ENCODE data around the gene RAPSN.

Gene RAPSN

DNA sequence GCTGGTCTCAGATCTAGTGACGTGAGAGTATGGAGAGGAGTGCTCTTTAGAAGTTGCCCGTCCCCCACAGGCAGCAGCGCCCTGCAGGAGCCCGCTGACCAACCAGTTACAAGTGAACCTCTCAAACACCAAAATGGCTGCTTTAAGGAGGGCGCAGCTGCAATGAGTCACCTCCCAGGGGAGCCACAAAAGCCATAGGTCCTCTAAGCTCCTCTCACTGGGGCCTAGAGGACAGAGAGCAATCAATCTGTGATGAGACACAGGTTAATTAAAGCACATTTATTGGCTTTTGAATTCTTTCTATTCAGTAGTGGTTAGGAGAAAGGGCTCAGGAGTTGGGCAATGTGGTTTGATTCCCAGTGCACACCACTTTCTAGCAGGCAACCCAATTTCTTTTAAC is 15.5 kb upstream of the RAPSN start:
- no peak for DNase-seq

- DNase-seq = no peak
Measured at GRCh38 chr11:47461876-47462275, 12.9 kb upstream of the RAPSN start.

DNA sequence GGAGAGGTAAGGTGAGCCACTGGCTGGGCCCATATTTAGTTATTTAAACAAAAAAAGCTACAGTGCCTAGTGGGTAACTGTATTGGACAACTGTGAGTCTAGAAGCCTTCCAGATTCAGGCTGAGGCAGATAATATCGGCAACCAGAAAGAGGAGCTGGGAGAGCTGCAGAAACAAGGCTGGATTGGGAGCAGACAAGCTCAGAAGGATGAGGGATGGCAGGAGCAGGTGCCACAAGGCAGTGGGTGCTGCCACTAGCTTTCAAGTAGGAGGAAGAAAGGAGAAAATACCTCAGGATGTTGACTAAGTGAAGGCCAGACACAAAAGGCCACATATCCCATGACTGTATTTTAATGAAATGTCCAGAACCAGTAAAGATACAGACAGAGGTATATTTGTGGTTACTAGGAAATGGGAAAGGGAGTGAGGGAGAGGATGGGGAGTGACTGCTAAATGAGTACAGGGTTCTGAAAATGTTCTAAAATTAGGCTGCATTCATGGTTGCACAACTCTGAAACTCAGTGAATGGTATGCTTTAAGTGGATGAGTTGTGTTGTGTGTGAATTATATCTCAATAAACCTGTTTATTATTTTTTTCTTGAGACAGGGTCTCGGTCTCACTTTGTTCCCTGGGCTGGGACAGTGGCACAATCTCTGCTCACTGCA is 11.8 kb upstream of the RAPSN start:
- no peak for DNase-seq

DNA sequence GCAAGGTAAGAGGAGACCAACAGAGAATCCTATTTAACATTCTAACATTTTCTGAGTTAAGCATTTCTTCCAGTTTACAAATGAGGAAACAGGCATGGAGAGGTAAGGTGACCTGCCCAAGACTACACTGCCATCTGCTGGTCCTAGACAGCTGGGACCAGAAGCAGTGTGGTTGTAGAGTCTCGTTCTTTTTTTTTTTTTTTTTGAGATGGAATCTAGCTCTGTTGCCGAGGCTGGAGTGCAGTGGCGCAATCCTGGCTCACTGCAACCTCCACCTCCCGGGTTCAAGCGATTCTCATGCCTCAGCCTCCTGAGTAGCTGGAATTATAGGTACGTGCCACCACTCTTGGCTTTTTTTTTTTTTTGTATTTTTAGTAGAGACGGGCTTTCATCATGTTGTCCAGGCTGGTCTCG is 5.3 kb upstream of the RAPSN start:
- DNase-seq = peak; percentile 74

DNA sequence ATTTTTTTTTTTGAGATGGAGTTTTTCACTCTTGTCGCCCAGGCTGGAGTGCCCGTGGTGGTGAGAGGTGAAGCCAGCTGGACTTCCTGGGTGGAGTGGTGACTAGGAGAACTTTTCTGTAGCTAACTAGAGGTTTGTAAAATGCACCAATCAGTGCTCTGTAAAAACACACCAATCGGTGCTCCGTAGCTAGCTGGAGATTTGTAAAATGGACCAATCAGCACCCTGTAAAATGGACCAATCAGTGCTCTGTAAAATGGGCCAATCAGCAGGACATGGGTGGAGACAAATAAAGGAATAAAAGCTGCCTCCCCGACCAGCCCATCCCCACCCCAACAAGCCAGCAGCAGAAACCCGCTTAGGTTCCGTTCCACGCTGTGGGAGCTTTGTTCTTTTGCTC is 4.4 kb upstream of the RAPSN start:
- DNase-seq = no peak

DNA sequence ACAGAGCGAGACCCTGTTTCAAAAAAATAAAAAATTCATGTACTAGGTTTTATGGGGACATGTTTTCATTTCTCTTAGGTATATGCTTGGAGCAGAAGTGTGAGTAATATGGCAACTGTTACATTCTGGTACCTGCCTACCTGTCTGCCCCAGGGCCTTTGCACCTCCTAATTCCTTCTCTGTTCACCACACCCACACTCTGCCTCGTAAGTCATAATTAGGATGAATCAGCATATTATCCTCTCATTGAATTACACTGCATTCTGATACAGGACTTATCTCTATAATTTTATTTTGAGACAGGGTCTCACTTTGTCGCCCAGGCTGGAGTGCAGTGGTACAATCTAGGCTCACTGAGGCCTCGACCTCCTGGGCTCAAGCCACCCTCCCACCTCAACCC is 3.1 kb upstream of the RAPSN start:
- DNase-seq = no peak

GRCh38 chr11:47451436-47451835 is 2.5 kb upstream of the RAPSN start:
- no peak for DNase-seq

DNA sequence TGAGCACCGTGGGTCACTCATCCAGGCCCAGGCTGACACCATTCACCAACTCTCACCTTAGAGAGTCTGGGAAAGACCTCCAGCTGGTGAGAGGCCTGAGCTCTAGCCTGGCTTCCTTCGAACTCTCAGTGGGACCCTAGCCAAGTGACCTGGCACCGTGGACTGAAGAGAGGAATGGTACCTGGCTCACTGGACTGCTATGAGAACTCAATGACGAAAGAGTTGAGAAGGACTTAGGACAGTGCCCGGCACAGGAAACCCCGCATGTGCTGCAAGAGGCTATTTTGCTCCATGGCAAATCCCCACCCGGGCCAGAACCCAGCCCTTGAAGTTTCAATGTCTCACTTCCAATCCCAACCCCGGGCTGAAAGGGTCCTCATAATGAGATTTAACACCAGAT is 605 bp upstream of the RAPSN start:
- no peak for DNase-seq

DNA sequence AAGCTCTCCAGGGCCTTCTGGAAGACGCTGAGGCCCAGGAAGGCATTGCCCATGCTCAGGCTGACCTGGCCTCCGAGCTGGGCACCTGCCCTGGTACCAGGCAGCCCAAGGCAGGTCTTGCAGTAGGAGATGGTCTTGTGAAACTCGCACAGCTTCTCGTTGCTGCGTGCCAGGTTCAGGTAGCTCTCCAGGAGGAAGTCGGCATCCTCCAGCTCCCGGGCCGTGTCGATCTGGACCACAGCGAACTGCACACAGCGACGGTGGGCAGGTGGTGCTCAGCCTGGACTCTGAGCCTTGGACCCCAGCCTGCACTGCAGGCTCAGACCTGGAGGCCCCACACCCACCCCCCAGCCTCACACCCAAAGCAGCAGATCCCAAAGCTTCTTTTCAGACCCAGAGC is 1.0 kb downstream of the RAPSN start:
- DNase-seq = no peak

DNA sequence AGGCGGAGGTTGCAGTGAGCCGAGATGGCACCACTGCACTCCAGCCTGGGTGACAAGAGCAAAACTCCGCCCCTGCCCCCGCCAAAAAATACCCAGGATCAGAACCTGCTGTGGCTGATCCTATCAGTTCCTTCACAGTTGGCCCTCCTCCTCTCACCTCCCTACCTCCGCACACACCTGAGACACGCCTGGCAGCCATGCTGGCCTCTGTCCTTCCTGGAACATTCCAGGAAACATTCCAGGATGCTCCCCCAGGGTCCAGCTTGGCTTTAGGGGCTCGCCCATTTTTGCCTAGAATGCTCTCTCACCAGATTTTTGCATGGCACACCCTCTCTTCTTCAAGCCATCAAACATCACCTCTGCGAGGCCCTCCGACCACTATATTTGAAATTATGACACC is 2.1 kb downstream of the RAPSN start:
- no peak for DNase-seq

DNA sequence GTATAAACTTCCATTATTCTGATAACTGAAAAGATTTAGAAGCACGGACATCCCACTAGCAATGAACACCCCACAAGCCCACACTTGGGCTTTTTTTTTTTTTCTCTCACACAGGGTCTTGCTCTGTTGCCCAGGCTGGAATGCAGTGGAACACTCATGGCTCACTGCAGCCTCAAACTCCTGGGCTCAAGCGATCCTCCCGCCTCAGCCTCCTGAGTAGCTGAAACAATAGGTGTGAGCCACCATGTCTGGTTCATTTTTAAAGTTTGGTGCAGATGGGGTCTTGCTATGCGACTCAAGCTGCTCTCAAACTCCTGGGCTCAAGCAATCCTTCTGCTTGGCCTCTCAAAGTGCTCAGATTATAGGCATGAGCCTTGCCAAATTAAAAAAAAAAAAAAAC is 3.1 kb downstream of the RAPSN start:
- DNase-seq = no peak

- DNase-seq = no peak
Measured at GRCh38 chr11:47443817-47444216, 5.1 kb downstream of the RAPSN start.

GRCh38 chr11:47443028-47443700 is 5.8 kb downstream of the RAPSN start:
- no peak for DNase-seq

- no peak for DNase-seq
Measured at GRCh38 chr11:47442514-47442913, 6.4 kb downstream of the RAPSN start.

- DNase-seq = no peak
Measured at GRCh38 chr11:47441421-47441820, 7.5 kb downstream of the RAPSN start.

GRCh38 chr11:47440054-47440476 is 8.9 kb downstream of the RAPSN start:
- DNase-seq = no peak

GRCh38 chr11:47438721-47439120 is 10.2 kb downstream of the RAPSN start:
- DNase-seq = no peak

- no peak for DNase-seq
Measured at GRCh38 chr11:47437746-47438418, 11.1 kb downstream of the RAPSN start.

- DNase-seq = no peak
Measured at GRCh38 chr11:47437218-47437745, 11.7 kb downstream of the RAPSN start.

- no peak for DNase-seq
Measured at GRCh38 chr11:47436726-47437125, 12.2 kb downstream of the RAPSN start.

- DNase-seq = no peak
Measured at GRCh38 chr11:47435687-47436086, 13.2 kb downstream of the RAPSN start.

- no peak for DNase-seq
Measured at GRCh38 chr11:47434011-47434786, 14.7 kb downstream of the RAPSN start.

DNA sequence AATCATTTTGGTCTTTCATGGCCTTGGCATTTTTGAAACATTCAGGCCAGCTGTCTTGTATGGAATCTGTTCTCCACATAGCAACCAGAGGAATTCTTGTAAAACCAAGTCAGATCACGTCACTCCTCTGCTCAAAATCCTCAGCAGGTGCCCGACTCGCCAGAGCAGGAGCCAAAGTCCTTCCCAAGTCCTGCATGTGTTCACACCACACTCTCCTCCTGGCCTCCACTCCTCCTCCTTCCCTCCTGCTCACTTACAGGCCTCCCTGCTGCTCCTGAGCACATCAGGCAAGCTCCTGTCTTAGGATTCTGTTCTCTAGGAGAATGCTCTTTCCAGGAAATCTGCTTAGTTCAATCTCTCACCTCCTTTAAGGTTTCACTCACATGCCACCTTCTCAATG is 15.8 kb downstream of the RAPSN start:
- DNase-seq = no peak
